Measurements from ENCODE around the gene FNDC3A.

FNDC3A gene

GRCh38 chr13:48961379-48961778, 14.3 kb upstream of the FNDC3A start:
- Histone ChIP-seq H3K27ac (ENCODE audit: low read length) (no peak overlapping the region), H3K79me2 (ENCODE audit: insufficient read depth, low read length) (no peaks in the 10 kb centered on the region), H3K9me3 (ENCODE audit: insufficient read depth, low read length, severe bottlenecking) (no peaks in the 10 kb centered on the region), H3K4me2 (ENCODE audit: insufficient read depth, low read length) (no peak overlapping the region), H3K36me3 (ENCODE audit: insufficient read depth, low read length) (no peaks in the 10 kb centered on the region), H3K4me3 (ENCODE audit: low read depth in 1 of 2, low read length in 2 of 2) (no peak overlapping the region), H3K9ac (ENCODE audit: low read depth, low read length) (no peak overlapping the region), H2AFZ (ENCODE audit: low read depth, low read length) (no peak overlapping the region), H4K20me1 (ENCODE audit: insufficient read depth, low read length) (no peaks in the 10 kb centered on the region), H3K27me3 (ENCODE audit: insufficient read depth, low read length, poor library complexity) (no peaks in the 10 kb centered on the region), H3K4me1 (ENCODE audit: insufficient read depth, low read length) (no peaks in the 10 kb centered on the region)
- no peak for ATAC-seq (ENCODE audit: insufficient read depth, low read depth)
- TF ChIP-seq CTCF (IDR thresholded peaks at IDR 0.05; ENCODE audit: borderline replicate concordance, extremely low read depth, low read length, poor library complexity, severe bottlenecking) (no peak), EZH2 (IDR thresholded peaks at IDR 0.05; ENCODE audit: borderline replicate concordance, low read depth, low read length, severe bottlenecking) (no peak)
- DNase-seq: no peak

- Histone ChIP-seq H3K36me3 (ENCODE audit: insufficient read depth, low read length) (no peaks in the 10 kb centered on the region), H3K4me3 (ENCODE audit: low read depth in 1 of 2, low read length in 2 of 2) (no peak overlapping the region), H3K27me3 (ENCODE audit: insufficient read depth, low read length, poor library complexity) (no peaks in the 10 kb centered on the region), H2AFZ (ENCODE audit: low read depth, low read length) (no peak overlapping the region), H3K4me2 (ENCODE audit: insufficient read depth, low read length) (no peak overlapping the region), H3K9ac (ENCODE audit: low read depth, low read length) (no peak overlapping the region), H3K27ac (ENCODE audit: low read length) (no peak overlapping the region), H3K4me1 (ENCODE audit: insufficient read depth, low read length) (no peaks in the 10 kb centered on the region), H3K9me3 (ENCODE audit: insufficient read depth, low read length, severe bottlenecking) (no peaks in the 10 kb centered on the region), H3K79me2 (ENCODE audit: insufficient read depth, low read length) (no peaks in the 10 kb centered on the region), H4K20me1 (ENCODE audit: insufficient read depth, low read length) (no peaks in the 10 kb centered on the region)
- no peak for DNase-seq
- TF ChIP-seq EZH2 (IDR thresholded peaks at IDR 0.05; ENCODE audit: borderline replicate concordance, low read depth, low read length, severe bottlenecking) (no peak), CTCF (IDR thresholded peaks at IDR 0.05; ENCODE audit: borderline replicate concordance, extremely low read depth, low read length, poor library complexity, severe bottlenecking) (no peak)
- ATAC-seq (ENCODE audit: insufficient read depth, low read depth): no peak
Observed at GRCh38 chr13:48962281-48962680, 13.4 kb upstream of the FNDC3A start.

GRCh38 chr13:48965736-48966135, 10.0 kb upstream of the FNDC3A start:
- TF ChIP-seq EZH2 (IDR thresholded peaks at IDR 0.05; ENCODE audit: borderline replicate concordance, low read depth, low read length, severe bottlenecking) (no peak), CTCF (IDR thresholded peaks at IDR 0.05; ENCODE audit: borderline replicate concordance, extremely low read depth, low read length, poor library complexity, severe bottlenecking) (no peak)

GRCh38 chr13:48969685-48970084, 6.0 kb upstream of the FNDC3A start:
- Histone ChIP-seq H3K4me1 (ENCODE audit: insufficient read depth, low read length) (peaks cover 7% of the 10 kb centered on the region), H4K20me1 (ENCODE audit: insufficient read depth, low read length) (no peaks in the 10 kb centered on the region), H3K9ac (ENCODE audit: low read depth, low read length) (no peak overlapping the region), H3K4me3 (ENCODE audit: low read depth in 1 of 2, low read length in 2 of 2) (no peak overlapping the region), H3K4me2 (ENCODE audit: insufficient read depth, low read length) (no peak overlapping the region), H2AFZ (ENCODE audit: low read depth, low read length) (no peak overlapping the region), H3K79me2 (ENCODE audit: insufficient read depth, low read length) (peaks cover 2% of the 10 kb centered on the region; the same call in 1 of the 2 replicates), H3K27ac (ENCODE audit: low read length) (no peak overlapping the region), H3K27me3 (ENCODE audit: insufficient read depth, low read length, poor library complexity) (no peaks in the 10 kb centered on the region), H3K36me3 (ENCODE audit: insufficient read depth, low read length) (no peaks in the 10 kb centered on the region), H3K9me3 (ENCODE audit: insufficient read depth, low read length, severe bottlenecking) (no peaks in the 10 kb centered on the region)
- DNase-seq (no peak), ATAC-seq (ENCODE audit: insufficient read depth, low read depth) (no peak)
- TF ChIP-seq CTCF (IDR thresholded peaks at IDR 0.05; ENCODE audit: borderline replicate concordance, extremely low read depth, low read length, poor library complexity, severe bottlenecking) (no peak), EZH2 (IDR thresholded peaks at IDR 0.05; ENCODE audit: borderline replicate concordance, low read depth, low read length, severe bottlenecking) (no peak)

More at GRCh38 chr13:48965736-48966135, 10.0 kb upstream of the FNDC3A start:
- Histone ChIP-seq H3K4me3 (ENCODE audit: low read depth in 1 of 2, low read length in 2 of 2) (no peak overlapping the region), H3K4me2 (ENCODE audit: insufficient read depth, low read length) (no peak overlapping the region), H3K27ac (ENCODE audit: low read length) (no peak overlapping the region), H3K27me3 (ENCODE audit: insufficient read depth, low read length, poor library complexity) (no peaks in the 10 kb centered on the region), H3K36me3 (ENCODE audit: insufficient read depth, low read length) (no peaks in the 10 kb centered on the region), H4K20me1 (ENCODE audit: insufficient read depth, low read length) (no peaks in the 10 kb centered on the region), H2AFZ (ENCODE audit: low read depth, low read length) (no peak overlapping the region), H3K4me1 (ENCODE audit: insufficient read depth, low read length) (no peaks in the 10 kb centered on the region), H3K9ac (ENCODE audit: low read depth, low read length) (no peak overlapping the region), H3K9me3 (ENCODE audit: insufficient read depth, low read length, severe bottlenecking) (no peaks in the 10 kb centered on the region), H3K79me2 (ENCODE audit: insufficient read depth, low read length) (no peaks in the 10 kb centered on the region)
- ATAC-seq (ENCODE audit: insufficient read depth, low read depth) (no peak), DNase-seq (no peak)
